Endothelial cell of umbilical vein (primary cell): ENCODE results near the gene ARHGEF6. TPM values are rescaled to one million over a fixed set of nuclear protein-coding genes. Genes with fewer than 3 reads are reported as not detected.

Source experiments
- BruUV-seq: library from RNA; stranded (reverse); fragments of 400-500 nt; replicated peaks from 2 replicates; lab custom pipeline; 2021; lab: Mats Ljungman, UMichigan
- CTCF ChIA-PET: fragments of 300-600, 350-600 bp; sonication (Branson Sonifier 250); formaldehyde crosslinking; loops from one replicate; lab custom pipeline; 2021; ENCODE audit warnings: antibody characterized with exemption, inconsistent platforms; lab: Charles Lee
- POLR2A ChIA-PET: fragments of 300-600, 350-600 bp; sonication (Branson Sonifier 250); formaldehyde crosslinking; loops from one replicate; lab custom pipeline; 2021; ENCODE audit warnings: antibody characterized with exemption, inconsistent platforms; lab: Charles Lee
- DNase-seq: peaks from one replicate; pipeline ENCODE4 v3.0.0-alpha.2; 2011; ENCODE audit warnings: low read depth, low spot score
- FAIRE-seq: peaks from 2 replicates; lab custom pipeline; 2011; peaks lifted over from hg19 to GRCh38; lab: Jason Lieb, UNC
- H2AFZ ChIP-seq: 2 replicates; pipeline ENCODE4 v1.6.0; 2012; ENCODE audit warnings: low read depth, low read length, control low read depth, inconsistent platforms
- H3K27ac ChIP-seq: 2 replicates; pipeline ENCODE4 v1.5.1; 2011; ENCODE audit warnings: low read depth, mild to moderate bottlenecking, control low read depth, low read length, moderate library complexity; ENCODE audit not compliant: insufficient read depth
- H3K27me3 ChIP-seq, 2 experiments: 2 replicates each; pipeline versions ENCODE4 v1.6.0 to v1.6.1; 2011; ENCODE audit warnings: low read length in 2 of 2, mixed read lengths in 1 of 2; ENCODE audit not compliant: control insufficient read depth in 2 of 2, insufficient read depth in 2 of 2
- H3K36me3 ChIP-seq, 2 experiments: 2 replicates in 1 of 2; 3 replicates in 1 of 2; pipeline ENCODE4 v1.5.1; 2011; ENCODE audit warnings: low read length in 2 of 2, mild to moderate bottlenecking in 1 of 2, moderate library complexity in 1 of 2; ENCODE audit not compliant: control insufficient read depth in 2 of 2, insufficient read depth in 2 of 2; ENCODE audit errors: extremely low read depth in 1 of 2
- H3K4me1 ChIP-seq: 3 replicates; pipeline ENCODE4 v1.5.1; 2011; ENCODE audit warnings: mild to moderate bottlenecking, low read length; ENCODE audit not compliant: control insufficient read depth, insufficient read depth; ENCODE audit errors: extremely low read depth
- H3K4me2 ChIP-seq: 2 replicates; pipeline ENCODE4 v1.6.1; 2011; ENCODE audit warnings: low read length, control low read depth, mixed read lengths; ENCODE audit not compliant: insufficient read depth
- H3K4me3 ChIP-seq, 3 experiments: fragments of 200-600 bp in 1 of 3; sonication (generic), shearing (Covaris generic) in 1 of 3; replicated peaks in 1 of 3; 2 replicates each; pipeline ENCODE4 v1.5.1; 2011 to 2016; ENCODE audit warnings: control low read depth in 3 of 3, low read length in 3 of 3, mild to moderate bottlenecking in 2 of 3, inconsistent platforms in 1 of 3, low read depth in 1 of 3, moderate library complexity in 1 of 3; ENCODE audit not compliant: insufficient read depth in 1 of 3
- H3K79me2 ChIP-seq: 2 replicates; pipeline ENCODE4 v1.6.0; 2012; ENCODE audit warnings: low read length, inconsistent platforms; ENCODE audit not compliant: control insufficient read depth, insufficient read depth
- H3K9ac ChIP-seq: replicated peaks from 2 replicates; pipeline ENCODE3; 2011; ENCODE audit warnings: low read length, control low read depth; ENCODE audit not compliant: insufficient read depth; ENCODE audit errors: extremely low read depth
- H3K9me1 ChIP-seq: replicated peaks from 3 replicates; pipeline ENCODE4 v1.6.0; 2011; ENCODE audit warnings: mild to moderate bottlenecking, low read length; ENCODE audit not compliant: control insufficient read depth, insufficient read depth; ENCODE audit errors: extremely low read depth
- H3K9me3 ChIP-seq: replicated peaks from 2 replicates; pipeline ENCODE4 v1.5.1; 2012; ENCODE audit warnings: low read length, inconsistent platforms; ENCODE audit not compliant: control insufficient read depth, insufficient read depth
- H4K20me1 ChIP-seq: replicated peaks from 2 replicates; pipeline ENCODE3; 2011; ENCODE audit warnings: mild to moderate bottlenecking, low read length; ENCODE audit not compliant: control insufficient read depth, insufficient read depth; ENCODE audit errors: extremely low read depth
- CTCF ChIP-seq, 2 donors: IDR thresholded peaks; 1 replicate in 1 of 2; 2 replicates in 1 of 2; pipeline ENCODE4 v1.5.1; 2011; ENCODE audit warnings: low read length in 2 of 2, mild to moderate bottlenecking in 2 of 2, moderate library complexity in 2 of 2, control low read depth in 1 of 2, inconsistent platforms in 1 of 2, low read depth in 1 of 2; ENCODE audit not compliant: insufficient read depth in 1 of 2; ENCODE audit errors: extremely low read depth in 1 of 2
- EZH2 ChIP-seq: IDR thresholded peaks from 2 replicates; pipeline ENCODE4 v1.6.1; 2012; ENCODE audit warnings: borderline replicate concordance, low read depth, mild to moderate bottlenecking, moderate library complexity, low read length, inconsistent platforms; ENCODE audit not compliant: severe bottlenecking
- FOS ChIP-seq: IDR thresholded peaks from 2 replicates; pipeline ENCODE4 v1.6.1; 2011; ENCODE audit warnings: mild to moderate bottlenecking, low read length, moderate library complexity, borderline replicate concordance; ENCODE audit not compliant: insufficient read depth
- GATA2 ChIP-seq: IDR thresholded peaks from 2 replicates; pipeline ENCODE4 v1.7.0; 2011; ENCODE audit warnings: low read depth, mild to moderate bottlenecking, moderate library complexity, mixed read lengths, low read length; ENCODE audit not compliant: insufficient read length, insufficient read depth
- JUN ChIP-seq: IDR thresholded peaks from 2 replicates; pipeline ENCODE4 v1.6.1; 2011; ENCODE audit warnings: borderline replicate concordance, low read depth; ENCODE audit not compliant: insufficient read length, insufficient read depth
- MYC ChIP-seq: IDR thresholded peaks from one replicate; pipeline ENCODE4 v1.6.1; 2011; ENCODE audit warnings: mild to moderate bottlenecking, low read depth, low read length
- dilution Hi-C: fragments of 300-500 bp; cut with MboI; formaldehyde crosslinking; loops from one replicate; pipeline ENCODE4 v1.15.0; 2019; ENCODE audit warnings: low sequenced_read_pairs; ENCODE audit not compliant: extremely low pct_ligation_motif_present
- intact Hi-C: fragments of 100-400 bp; cut with micrococcal nuclease; formaldehyde crosslinking; loops from one replicate; pipeline ENCODE4 v1.10.0; 2022
- polyA plus RNA-seq, 4 experiments: library from polyadenylated mRNA; depleted of rRNA in 3 of 4; stranded (reverse) in 3 of 4; unstranded in 1 of 4; fragments of >200 nt; gene quantifications; 2 replicates each; pipeline versions ENCODE4 v1.2.1 to v1.2.3, GENCODE V29; 2011 to 2012; ENCODE audit warnings: missing spikeins in 1 of 4
- total RNA-seq: library from RNA; stranded (reverse); gene quantifications from 2 replicates; pipeline ENCODE4 v1.2.3, GENCODE V29; 2021

Gene ARHGEF6
- total and polyA plus RNA-seq, 2 donors (not counting 3 experiments of a cell fraction or from before 2014, with no cell fraction given): 4.9 to 6.4 TPM

GRCh38 chrX:136620780-136621179 lies 160.0 kb downstream of the ARHGEF6 start:
- Histone ChIP-seq H2AFZ (no peak overlapping the region), H3K9ac (no peak overlapping the region), H3K4me3 (no peak overlapping the region), H3K9me3 (no peaks in the 10 kb centered on the region), H3K27me3 (no peaks in the 10 kb centered on the region), H3K36me3 (no peaks in the 10 kb centered on the region), H3K4me1 (no peaks in the 10 kb centered on the region), H3K9me1 (no peaks in the 10 kb centered on the region), H3K27ac (no peak overlapping the region), H4K20me1 (no peaks in the 10 kb centered on the region), H3K79me2 (no peaks in the 10 kb centered on the region), H3K4me2 (no peak overlapping the region)
- dilution Hi-C loops: no loop called here
- BruUV-seq: no TSS peak
- ChIA-PET CTCF (no interaction called here), POLR2A (no interaction called here)
- DNase-seq (no peak), FAIRE-seq (no peak)
- intact Hi-C loops: no loop called here
- no peak for TF ChIP-seq CTCF (IDR thresholded peaks at IDR 0.05; ENCODE audit: extremely low read depth in 1 of 2, insufficient read depth in 1 of 2, low read depth in 1 of 2, low read length in 2 of 2)
- no peak for TF ChIP-seq GATA2
- TF ChIP-seq MYC: no peak
- TF ChIP-seq FOS: no peak
- no peak for TF ChIP-seq EZH2
- TF ChIP-seq JUN: no peak
